GM13977 (cell line): Measurements from ENCODE around the gene TMEM258.

ENCODE experiments used
- DNase-seq: peaks from one replicate; pipeline ENCODE4 v3.0.0; 2012; ENCODE audit warnings: low spot score
- in situ Hi-C: fragments of 300-500 bp; cut with MboI; formaldehyde crosslinking; loops from one replicate; pipeline ENCODE4 v1.12.0; 2022; ENCODE audit warnings: low sequenced_read_pairs, low pct_unique_long_range_greater_than_20kb, mixed read lengths, inconsistent platforms; ENCODE audit not compliant: unreplicated experiment
- TF ChIP-seq, protein P1 (sequence below): IDR thresholded peaks from 2 replicates; pipeline ENCODE4 v1.5.1; 2012; ENCODE audit warnings: mild to moderate bottlenecking, control low read depth; ENCODE audit not compliant: insufficient read depth; ENCODE audit errors: extremely low read depth, missing control alignments

Gene TMEM258

DNA sequence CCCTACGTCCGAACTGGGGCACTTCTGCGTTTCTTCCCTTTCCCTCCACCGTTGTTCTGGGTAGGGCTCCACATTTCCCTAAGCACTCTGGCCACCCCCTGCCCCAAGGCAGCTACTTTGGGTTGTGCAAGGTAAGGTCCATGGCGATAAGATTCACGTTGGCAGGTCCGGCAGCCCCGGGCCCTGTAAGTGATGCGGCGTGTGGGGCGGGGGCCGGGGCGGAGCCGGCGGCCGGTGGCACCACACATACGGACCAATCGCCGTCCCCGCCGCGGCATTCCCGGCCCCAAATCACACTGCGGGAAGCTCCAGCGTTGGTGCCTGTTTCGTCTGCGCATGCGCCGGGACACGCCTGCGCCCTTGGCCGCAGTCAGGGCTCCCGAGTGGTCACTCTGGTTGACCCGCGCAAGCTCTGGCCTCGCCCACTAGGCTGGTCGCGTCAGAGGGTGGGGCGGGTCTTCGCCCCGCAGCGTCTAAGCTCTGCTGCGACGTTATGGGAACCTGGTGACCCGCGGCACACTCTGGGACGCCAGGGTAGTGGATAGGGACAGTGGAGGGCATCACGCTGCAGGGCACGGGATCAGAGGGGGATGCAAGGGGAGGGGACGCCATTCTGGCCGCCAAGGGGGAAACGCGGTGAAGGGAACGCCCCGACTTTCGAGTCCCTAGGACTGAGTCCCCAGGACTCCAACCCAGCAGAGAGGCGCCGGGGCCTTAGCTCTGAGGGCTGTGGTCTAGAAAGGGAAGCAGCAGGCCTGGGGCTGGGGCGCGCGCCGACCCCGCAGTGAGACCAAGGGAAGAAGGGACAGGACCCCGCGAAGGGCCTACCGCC, 22.8 kb upstream of the TMEM258 start:
- TF ChIP-seq, protein P1, sequence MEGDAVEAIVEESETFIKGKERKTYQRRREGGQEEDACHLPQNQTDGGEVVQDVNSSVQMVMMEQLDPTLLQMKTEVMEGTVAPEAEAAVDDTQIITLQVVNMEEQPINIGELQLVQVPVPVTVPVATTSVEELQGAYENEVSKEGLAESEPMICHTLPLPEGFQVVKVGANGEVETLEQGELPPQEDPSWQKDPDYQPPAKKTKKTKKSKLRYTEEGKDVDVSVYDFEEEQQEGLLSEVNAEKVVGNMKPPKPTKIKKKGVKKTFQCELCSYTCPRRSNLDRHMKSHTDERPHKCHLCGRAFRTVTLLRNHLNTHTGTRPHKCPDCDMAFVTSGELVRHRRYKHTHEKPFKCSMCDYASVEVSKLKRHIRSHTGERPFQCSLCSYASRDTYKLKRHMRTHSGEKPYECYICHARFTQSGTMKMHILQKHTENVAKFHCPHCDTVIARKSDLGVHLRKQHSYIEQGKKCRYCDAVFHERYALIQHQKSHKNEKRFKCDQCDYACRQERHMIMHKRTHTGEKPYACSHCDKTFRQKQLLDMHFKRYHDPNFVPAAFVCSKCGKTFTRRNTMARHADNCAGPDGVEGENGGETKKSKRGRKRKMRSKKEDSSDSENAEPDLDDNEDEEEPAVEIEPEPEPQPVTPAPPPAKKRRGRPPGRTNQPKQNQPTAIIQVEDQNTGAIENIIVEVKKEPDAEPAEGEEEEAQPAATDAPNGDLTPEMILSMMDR: no peak
- in situ Hi-C loops: no loop called here
- DNase-seq: peak; percentile 95

- in situ Hi-C loops: no loop called here
- DNase-seq: no peak
- TF ChIP-seq, protein P1: no peak
Observed at GRCh38 chr11:61814247-61814957, 22.0 kb upstream of the TMEM258 start.

- in situ Hi-C loops: no loop called here
- TF ChIP-seq, protein P1: no peak
- DNase-seq: no peak
Observed at GRCh38 chr11:61812736-61813411, 20.5 kb upstream of the TMEM258 start.

DNA sequence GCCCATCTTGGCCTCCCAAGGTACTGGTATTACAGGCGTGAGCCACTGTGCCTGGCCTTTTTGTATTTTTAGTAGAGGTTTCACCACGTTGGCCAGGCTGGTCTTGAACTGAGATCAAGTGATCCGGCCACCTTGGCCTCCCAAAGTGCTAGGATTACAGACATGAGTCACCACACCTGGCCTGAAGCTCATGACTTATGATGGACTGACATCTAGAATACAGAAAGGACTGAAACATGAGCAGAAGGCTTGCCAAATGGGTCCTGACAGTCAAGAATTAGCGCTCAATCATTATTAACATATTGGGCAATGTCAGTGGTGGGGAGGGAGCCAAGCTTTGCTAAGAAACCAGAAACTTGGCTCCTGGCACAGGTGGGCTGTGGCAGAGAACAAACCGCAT, 19.4 kb upstream of the TMEM258 start:
- in situ Hi-C loops: no loop called here
- TF ChIP-seq, protein P1: no peak
- DNase-seq: no peak

DNA sequence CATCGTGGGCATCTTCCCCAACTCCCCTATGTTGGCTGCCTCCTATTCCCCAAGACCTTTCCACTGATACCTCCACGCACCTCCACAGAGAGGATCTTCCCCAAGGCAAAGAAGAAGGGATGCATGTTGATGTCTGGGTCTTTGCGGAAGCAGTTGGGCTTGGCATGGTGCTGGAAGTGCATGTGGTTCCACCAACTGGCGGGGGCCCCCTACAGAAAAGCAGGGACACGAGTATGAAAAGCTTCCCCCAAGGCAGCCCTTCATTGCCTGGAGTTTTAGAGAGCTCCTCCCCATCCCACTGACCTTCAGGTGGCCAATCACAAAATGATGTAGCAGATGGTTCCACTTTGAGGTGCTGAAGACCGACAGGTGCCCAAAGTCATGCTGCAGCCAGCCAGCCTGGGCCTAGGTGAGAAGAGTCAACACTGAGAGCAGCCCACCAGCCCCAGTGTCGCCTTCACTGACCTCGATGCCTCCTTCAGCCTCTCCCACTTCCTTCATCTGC, 18.3 kb upstream of the TMEM258 start:
- TF ChIP-seq, protein P1: no peak
- no peak for DNase-seq
- in situ Hi-C loops: no loop called here

DNA sequence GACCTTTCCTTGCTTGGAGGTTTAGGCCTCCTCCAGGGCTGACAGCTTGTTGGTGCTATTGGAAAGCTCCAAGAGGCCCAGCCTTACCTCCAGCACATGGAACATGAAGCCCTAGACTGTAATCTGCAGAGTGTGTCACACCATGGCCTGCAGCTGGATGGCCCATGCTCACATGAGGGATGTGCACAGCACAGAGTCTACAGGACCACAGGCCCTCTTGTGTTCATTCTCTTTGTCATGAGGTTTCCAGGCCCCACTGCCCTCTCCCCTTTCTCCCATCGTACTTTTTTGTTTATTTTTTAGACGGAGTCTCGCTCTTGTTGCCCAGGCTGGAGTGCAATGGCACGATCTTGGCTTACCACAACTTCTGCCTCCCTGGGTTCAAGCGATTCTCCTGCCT, 14.4 kb upstream of the TMEM258 start:
- TF ChIP-seq, protein P1: no peak
- DNase-seq: no peak
- in situ Hi-C loops: no loop called here
